Activated CD8-positive, alpha-beta memory T cell treated with anti-CD3 and anti-CD28 coated beads for 4 hours (primary cell): Measurements from ENCODE around the gene SPIRE2.
"Not testable (repeated sequence)": the region's sequence is repeated elsewhere in the genome, so short reads cannot be mapped to it uniquely, and the experiment has no call there.

Experiments
- DNase-seq, 2 donors: peaks; one replicate each; pipeline ENCODE4 v3.0.0-alpha.2; 2020; ENCODE audit warnings: low read depth in 2 of 2

Gene SPIRE2

DNA sequence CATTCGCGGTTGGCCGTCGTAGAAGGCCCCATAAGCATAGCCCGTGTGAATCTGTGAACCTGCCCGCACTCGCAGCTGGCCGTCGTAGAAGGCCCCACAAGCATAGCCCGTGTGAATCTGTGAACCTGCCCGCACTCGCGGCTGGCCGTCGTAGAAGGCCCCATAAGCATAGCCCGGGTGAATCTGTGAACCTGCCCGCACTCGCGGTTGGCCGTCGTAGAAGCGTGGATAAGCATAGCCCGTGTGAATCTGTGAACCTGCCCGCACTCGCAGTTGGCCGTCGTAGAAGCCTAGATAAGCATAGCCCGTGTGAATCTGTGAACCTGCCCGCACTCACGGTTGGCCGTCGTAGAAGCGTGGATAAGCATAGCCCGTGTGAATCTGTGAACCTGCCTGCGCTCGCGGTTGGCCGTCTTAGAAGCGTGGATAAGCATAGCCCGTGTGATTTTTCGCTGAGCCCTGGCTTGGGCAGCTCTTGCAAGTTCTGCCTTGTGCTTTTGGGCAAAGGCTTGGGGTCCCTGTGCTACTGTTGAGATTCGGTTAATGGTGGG is 6.6 kb downstream of the SPIRE2 start:
- not testable (repeated sequence) for DNase-seq

DNA sequence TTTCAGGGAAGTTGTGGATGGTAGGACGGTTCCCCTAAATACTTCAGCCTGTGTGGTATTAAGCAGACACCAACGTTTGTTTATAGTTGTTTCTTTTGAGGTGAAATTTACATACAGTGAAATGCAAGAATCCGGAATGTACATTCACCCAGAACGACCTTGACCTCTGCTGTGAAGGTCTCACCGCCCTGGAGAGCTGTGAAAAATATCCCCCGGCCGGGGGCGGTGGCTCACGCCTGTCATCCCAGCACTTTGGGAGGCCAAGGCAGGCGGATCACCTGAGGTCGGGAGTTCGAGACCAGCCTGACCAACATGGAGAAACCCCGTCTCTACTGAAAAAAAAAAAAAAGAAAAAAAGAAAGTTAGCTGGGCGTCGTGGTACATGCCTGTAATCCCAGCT is 8.2 kb downstream of the SPIRE2 start:
- not testable (repeated sequence) for DNase-seq

DNA sequence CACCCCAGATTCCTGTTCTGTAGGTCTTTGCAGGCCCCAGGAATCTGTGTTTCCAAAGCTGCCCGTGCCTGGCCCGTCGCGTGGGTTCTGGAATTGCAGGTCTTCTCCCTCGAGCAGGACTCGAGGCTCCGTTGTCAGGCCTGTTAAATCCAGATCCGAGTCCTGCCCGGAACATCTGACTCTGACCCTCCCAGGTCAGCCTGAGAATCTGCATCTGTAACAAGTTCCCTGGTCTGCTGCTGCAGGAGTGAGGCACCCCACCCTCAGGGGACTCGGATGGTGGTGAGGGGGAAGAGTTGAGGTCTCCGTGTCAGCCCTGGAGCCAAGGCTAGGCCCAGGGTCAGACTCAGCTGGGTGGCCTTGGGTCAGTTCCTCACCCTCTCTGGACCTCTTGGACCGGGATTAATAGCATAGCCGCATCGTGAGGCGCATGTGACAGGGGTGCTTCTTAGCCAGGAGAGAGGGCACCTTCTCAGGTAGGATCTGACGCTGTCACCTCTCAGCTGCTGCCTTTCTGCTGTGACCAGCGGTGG is 8.8 kb downstream of the SPIRE2 start:
- DNase-seq = no peak

DNA sequence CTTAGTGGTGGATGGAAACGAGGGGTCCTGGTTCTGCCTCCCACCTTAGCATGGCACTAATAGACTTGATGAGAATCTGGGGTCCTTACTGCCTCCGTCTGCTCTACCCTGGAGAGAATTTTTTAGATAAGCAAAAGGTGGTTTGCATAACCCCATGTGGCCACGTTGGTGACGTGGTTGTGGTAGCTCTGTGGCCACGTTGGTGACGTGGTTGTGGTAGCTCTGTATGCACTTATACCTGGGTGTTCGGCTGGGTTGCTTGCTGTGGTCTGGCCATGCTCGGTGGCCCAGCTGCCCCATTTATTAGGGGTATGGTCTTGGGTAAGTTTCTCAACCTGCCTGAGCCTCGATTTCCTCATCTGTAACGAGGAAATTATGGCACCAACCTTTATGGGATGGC is 13.0 kb downstream of the SPIRE2 start:
- DNase-seq = peak; percentile 53 to 55

DNA sequence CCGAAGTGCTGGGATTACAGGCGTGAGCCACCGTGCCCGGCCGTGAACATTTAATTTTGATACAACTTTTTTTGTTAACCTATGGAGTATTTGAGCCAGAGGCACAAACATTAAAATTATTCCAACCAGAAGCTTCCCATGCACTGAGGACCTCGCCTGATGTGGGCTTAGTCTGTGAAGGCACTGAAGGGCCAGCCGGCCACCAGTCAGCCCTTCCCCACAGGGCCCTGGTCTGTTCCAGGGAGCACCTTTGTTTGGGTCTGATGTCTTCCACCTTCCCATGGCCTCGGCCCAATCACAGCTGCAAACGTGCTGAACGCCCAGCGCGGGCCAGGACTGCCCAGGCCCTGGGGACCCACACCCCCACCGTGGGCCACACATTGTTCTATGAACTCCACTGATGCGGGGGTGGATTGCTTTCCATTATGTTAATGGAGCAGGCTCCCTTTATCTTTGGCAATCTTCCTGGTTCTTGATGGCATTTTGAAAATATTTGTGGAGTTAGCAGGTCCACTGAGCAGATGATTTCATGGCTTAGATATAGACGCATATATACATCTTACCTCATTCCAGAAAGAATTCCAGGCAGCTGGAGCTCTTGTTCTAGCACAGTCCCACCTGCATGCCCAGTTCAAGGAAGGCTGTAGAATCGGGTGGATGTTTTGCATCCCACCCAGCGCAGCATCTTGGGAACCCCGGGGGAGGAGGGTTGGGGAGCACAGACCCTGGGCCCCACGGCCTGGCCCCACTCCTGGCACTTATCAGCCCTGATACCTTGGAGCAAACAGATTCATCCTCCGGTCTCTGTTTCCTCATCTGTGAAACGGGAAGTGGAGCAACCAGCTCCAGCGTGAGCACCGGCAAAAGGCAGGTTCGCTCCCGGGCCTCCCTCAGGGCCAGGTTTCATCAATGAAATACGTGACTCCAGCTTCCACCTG is 14.5 kb downstream of the SPIRE2 start:
- DNase-seq = no peak

DNA sequence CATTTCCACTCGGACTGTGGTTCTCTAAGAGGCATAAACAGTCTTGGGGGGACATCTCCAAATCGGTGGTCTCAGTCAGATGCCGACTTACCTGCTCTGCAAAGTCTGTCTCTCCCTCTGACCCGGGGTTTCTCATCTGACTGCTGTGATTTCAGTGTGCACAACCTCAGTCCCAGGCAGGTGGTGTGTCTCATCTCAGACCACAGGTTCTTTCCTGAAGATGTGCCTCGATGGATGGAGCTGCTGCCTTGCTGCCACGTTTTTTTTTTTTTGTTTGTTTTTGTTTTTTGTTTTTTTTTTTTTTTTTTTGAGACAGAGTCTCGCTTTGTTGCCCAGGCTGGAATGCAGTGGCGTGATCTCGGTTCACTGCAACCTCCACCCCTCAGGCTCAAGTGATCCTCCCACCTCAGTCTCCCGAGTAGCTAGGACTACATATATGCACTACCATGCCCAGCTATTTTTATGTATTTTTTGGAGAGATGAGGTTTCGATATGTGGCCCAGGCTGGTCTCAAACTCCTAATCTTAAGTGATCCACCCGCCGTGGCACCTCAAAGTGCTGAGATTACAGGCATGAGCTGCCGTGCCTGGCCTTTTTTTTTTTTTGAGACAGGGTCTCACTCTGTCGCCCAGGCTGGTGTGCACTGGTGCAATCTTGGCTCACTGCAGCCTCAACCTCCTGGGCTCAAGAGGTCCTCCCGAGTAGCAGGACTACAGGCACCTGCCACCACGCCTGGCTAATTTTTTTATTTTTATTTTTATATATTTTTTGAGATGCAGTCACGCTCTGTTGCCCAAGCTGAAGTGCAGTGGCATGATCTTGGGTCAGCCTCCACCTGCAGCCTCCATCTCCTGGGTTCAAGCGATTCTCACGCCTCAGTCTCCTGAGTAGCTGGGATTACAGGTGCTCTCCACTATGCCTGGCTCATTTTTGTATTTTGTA is 15.4 kb downstream of the SPIRE2 start:
- DNase-seq = no peak

DNA sequence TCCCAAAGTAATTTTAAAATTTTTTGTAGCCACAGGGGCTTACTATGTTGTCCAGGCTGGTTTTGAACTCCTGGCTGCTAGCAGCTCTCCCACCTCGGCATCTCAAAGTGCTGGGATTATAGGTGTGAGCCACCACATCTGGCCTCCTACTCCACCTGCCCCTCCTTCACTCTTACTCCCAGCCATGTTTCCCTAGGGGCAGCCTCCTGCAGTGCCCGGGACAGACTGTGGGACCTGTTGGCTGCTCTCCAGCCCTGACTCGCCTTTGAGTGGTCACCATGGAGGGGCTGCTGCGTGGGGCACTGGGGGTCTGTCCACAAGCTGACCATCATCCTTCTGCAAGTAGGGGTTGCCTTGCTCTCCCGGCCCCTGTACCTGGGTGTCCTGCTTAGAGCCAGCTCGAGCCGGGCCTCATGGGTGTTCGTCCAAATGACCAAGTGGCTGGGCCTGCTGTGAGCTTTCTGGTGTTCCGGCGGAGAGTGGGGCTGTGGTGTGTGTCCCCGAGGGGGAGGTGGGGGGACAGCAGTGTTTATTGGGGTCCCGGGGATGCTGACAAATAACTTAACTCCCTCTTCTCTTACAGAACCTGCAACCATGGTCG is 16.6 kb downstream of the SPIRE2 start:
- no peak for DNase-seq

DNA sequence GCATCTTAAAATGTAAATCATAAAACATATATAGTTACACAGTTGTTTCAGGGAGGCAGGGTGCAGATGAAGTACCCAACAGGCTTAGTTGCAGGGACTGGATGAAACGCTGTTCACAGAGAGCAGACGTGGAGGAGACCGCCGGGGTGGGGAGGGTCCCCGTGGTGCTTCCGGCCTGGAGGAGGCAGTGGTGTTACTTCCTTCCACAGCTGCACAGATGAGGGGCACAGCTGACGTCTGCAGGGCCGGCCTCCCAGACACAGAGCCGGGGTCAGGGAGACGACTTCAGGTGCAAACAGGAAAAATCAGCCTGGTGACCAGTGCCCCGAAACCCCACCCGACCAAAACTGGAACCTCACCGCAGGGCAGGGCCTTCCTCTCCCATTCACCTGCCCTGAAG is 17.1 kb downstream of the SPIRE2 start:
- DNase-seq = no peak

DNA sequence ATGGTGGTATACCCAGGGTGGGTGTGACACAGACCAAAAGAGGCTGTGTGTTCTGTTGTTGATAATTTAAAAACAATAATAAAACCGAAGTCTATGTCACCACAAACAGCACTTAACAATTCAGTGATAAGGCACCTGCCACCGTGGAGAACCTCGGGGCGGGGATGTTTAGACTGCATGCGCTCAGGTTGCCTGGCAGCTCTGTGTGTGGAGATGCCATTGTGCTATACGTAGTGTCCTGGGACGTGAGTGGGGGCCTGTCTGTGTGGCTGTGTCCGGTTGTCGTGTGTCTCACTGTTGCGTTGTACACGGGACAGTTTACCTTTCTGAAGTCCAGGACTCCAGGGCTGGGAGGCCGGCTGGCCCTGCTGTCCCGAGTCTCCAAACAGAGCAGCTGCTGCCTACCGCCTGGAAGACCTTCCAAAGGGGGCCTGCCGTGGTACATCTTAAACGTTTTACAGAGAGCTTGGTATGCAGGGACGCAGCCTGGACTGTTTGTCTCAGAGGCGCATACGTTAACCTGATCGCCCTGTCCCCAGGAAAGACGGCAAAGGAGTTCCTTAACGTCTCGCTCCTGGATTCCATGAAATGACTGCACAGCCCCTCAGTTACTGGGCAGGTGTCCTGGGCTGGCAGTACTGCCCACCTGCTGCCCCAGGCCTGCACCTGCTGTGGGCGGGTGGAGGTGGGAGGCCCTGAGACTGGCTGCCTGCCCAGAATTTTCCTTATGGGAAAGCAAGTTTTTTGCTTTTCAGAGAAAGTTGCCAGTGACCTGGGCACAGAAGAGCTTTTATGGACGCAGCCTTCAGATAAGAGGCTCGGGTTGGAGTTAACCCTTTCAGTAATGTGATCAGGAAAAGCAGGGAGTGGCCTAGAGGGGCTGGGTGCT is 19.0 kb downstream of the SPIRE2 start:
- no peak for DNase-seq

DNA sequence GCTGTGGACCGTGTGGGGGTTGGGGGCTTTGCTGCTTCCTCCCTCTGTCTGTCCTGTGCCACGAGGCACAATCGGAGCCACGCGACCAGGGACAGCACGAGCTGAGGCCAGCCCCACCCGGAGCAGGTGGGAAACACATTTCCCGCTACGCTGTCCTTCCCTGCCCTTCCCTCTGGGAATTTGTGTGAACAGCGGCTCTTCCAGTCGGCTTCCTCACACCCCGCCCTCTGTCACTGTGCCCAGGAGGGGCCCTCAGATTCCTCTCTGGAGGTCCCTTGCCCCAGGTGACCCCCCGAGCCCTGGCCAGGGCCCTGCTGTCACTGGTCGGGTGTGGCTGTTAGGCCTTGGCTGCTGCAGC is 19.6 kb downstream of the SPIRE2 start:
- DNase-seq = no peak

DNA sequence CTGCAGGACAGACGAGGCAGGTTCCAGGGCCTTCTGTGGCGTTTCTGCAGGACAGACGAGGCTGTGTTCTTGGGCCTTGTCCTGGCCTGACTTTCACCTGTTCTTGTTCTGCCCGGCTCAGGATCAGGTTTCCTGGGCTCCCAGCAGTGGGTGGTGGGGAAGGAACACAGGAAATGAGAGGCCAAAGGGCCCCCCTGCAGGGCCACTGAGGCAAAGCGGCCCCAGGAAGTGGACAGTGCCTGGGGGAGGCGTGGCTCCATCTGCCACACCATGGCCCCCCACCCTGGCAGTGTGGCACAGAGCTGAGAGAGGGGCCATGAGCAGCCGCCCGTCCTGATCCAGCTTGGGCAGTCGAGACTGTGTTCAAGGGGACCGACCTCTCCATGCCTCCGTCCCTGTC is 20.7 kb downstream of the SPIRE2 start:
- no peak for DNase-seq

DNA sequence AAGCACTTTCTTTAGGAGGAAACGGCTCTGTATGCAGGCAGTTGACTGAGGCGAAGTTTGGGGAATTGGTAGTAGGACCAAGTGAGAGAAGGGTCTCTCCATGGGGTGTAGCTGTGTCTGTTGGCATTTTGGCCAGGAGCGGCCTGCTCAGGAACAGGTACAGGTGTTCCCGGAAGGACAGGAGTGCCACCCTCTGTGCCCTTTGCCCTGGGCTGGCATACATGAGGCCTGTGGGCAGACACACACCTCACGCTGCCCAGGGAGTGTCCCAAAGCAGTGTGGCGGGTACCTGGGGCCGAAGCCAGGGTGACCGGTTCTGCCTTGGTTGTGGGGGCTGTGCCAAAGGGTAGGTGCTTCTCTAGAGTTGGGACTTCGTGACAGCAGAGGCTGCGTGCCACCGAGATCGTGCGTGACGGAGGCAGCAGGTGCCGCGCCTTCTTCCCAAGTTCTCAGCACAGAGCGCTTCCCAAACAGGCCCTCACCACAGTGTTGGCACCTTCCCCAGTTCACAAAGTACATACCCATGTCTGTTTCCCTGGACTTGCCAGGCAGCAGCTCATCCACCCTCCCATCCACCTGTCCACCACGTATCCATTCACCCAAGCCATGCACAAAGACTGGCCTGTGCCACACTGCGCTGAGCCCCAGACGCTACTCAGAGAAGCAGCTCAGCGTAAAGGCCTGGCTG is 25.2 kb downstream of the SPIRE2 start:
- DNase-seq = no peak

DNA sequence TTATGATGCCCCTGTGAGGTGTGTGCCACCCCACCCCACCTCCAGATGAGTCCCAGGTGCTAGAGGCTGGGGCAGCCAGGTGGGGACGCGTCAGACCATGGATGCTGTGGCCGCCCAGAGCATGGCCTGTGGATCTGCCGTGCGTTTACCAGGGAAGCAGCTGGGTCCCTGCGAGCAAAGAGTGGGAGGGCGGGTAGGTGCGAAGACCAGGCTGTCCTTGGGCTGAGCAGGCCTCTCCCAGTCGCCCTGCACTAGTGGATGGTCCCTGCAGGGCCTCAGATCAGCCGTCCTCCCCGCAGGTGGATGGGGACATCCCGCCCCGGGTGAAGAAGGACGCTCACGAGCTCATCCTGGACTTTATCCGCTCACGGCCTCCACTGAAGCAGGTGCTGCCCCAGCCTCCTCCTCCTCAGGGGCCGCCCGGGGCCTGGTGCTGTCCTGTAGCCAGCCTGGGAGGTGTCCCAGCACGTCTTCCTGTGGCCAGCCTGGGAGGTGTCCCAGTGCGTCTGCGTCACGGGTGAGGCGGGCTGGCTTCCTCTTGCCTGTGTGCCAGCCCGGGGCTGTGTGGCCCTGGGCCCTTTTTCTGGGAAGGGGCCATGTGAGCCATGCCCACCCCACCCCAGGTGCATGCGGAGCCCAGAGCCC is 27.1 kb downstream of the SPIRE2 start:
- DNase-seq = no peak

DNA sequence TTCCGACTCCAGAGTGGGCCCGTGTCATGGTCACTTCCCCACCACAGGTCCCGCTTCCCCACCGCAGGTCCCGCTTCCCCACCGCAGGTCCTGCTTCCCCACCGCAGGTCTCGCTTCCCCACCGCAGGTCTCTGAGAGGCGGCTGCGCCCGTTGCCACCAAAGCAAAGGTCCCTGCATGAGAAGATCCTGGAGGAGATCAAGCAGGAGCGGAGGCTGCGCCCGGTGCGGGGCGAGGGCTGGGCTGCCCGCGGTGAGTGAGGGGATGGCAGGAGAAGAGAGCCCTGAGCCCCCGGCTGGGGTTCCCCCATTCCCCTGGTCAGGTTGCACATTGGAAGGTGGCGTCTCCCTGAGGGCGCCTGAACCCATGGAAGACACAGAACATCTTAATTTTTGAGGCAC is 27.7 kb downstream of the SPIRE2 start:
- DNase-seq = no peak

DNA sequence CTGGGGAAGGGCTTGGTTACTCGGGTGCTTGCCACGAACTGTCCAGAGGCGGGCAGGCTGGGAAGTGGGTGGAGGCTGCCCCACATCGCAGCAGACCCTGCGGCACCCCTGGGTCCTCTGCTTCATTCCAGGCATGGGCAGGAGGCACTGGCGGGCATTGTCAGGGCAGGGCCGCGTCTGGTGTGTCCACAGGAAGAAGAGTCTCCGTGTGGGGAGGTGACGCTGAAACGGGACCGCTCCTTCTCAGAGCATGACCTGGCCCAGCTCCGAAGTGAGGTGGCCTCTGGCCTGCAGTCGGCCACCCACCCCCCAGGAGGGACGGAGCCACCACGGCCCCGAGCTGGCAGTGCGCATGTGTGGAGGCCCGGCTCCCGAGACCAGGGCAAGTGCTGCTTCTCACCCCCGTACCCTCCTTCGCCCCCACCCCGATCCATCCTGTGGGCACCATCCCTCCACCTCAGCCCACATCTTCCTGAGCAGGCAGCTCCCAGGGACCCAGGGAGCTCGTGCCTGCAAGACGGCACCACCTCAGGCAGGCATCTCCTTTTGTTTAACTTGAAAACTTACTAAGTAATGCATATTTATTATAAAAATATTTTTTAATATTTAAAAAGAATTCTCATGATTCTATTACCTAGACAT is 30.8 kb downstream of the SPIRE2 start:
- no peak for DNase-seq

DNA sequence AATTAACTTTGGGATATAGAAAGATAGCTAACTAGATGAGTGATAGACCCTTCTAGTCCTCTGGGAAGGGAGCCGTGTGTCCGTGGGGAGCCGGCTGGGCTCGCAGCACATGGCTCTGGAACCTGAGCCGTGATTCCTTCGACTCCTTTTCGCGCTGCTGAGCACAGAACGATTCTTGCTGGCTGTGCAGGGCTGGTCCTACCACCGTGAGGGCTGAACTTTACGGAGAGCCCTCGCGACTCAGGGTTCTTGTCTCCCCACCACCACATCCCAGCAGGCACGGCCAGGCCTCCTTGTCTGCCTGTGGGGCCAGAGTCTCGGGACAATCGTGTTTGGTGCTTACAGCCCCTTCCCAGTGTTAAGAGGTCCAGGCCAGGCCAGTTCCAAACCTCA is 31.3 kb downstream of the SPIRE2 start:
- DNase-seq = no peak

DNA sequence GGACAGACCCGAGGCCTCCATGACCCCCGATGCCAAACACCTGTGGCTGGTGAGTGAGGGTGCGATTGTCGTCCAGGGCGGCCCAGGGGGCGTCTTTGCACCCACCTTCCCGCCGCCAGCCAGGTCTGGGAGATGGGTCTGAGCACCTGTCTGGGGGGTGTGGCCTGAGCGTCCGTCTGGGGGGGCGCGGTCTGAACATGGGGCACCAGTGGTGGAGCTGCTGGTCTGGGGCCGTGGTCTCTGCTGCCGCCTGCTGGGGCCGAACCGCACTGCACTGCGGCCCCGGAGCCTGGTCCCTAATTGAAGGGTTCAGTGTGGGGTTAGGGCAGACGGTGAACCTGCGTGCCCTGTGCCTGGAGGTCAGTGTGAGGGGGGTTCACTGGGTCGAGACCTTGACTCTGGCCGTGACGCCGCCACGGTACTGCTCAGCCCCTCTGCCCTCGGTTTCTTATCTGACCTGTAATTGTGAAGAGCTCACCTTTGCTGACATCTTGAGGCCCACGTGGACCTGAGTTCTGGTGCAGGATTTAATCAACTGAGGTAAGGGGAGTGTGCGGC is 32.6 kb downstream of the SPIRE2 start:
- peak; percentile 39 to 42 for DNase-seq

DNA sequence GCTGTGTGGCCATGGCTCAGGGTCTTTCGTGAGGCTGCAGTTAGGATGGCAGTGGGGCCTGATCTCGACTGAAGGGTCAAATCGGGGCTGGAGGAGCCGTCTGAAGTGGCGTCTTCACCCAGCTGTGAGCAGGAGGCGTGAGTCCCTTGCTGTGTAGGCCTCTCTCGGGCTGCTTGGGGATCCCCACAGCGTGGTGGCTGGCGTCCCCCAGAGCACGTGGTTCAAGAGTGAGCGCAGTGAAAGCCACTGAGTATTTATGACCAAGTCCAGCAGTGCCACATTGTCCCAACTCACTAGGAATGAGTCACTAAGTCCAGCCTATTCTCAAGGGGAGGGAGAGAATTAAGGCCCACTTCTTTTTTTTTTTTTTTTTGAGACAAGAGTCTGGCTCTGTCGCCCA is 33.4 kb downstream of the SPIRE2 start:
- DNase-seq = no peak

DNA sequence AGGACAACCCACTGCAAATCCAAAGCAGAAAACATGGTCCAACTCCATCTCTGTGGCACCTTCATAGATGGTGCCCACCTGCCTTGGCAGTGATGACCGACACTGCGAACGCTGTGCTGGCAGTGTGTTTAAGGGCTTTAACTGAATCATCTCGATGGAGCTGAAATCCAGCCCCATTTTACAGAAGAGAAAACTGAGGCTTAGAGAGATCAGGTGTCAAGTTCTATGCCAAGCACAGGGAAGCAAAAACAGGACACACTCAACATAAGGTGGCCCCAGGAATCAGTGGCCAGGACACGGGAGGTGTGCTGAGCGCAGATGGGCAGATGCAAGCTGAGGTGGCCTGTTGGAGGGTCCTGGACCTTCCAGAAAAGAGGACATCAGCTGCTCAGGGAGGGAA is 34.5 kb downstream of the SPIRE2 start:
- DNase-seq = no peak
